ENCODE measurements around the gene CABP7. TPM values are rescaled to one million over a fixed set of nuclear protein-coding genes. Genes with fewer than 3 reads are reported as not detected.

The CABP7 gene
- total and polyA plus RNA-seq, 2 donors (not counting 3 experiments of a cell fraction or from before 2014, with no cell fraction given) = not detected

DNA sequence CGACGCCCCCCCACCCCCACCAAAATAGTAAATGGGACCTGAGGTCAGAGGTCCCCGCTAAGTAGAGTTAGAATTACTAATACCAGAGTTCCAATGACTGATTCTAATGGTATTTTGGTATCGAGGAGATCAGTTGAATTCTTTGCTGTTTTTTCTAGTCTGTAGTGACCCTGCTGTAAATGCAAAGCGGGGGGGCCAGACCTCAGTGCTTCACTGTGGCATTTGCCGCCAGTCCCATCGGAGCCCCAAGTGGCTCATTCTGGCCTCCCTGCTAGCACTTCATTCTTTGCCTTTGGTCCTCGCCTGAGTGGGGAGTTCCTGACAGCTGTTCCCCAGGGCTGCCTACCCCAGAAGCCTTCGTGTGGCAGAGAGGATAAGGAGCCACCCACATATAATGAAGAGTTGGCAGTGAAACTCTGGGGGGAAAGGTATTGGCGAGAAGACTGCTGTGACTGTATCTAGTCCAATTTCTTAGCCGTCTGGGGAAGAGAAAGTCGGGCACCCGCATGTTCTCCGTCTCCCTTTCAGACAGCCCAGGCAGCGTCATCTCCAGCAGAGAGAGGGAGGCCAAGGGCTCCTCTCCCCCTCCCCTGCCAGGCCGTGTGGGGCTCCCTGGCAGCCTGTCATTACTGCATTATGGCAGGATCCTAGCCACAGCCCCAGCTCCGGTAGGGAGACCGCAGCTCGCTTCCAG lies 19.4 kb upstream of the CABP7 start:
- intact Hi-C loops (cut with micrococcal nuclease) (loop anchor here (5.0 kb wide), 1 partner anchor 387 kb away; no protein-coding TSS in a partner anchor), dilution Hi-C loops (cut with MboI; ENCODE audit: extremely low pct_ligation_motif_present, low sequenced_read_pairs) (no loop called here)
- BruUV-seq (replicated peaks) = no TSS peak
- no peaks in the 10 kb centered on the region for H4K20me1 ChIP-seq (replicated peaks; ENCODE audit: control insufficient read depth, extremely low read depth, insufficient read depth, low read length)
- no peak for FAIRE-seq
- no peak for TF ChIP-seq POLR2A (IDR thresholded peaks at IDR 0.05; ENCODE audit: low read depth, low read length)
- TF ChIP-seq FOS (IDR thresholded peaks at IDR 0.05; ENCODE audit: borderline replicate concordance, insufficient read depth, low read length) = no peak
- no peak for TF ChIP-seq EZH2 (IDR thresholded peaks at IDR 0.05; ENCODE audit: borderline replicate concordance, low read depth, low read length, severe bottlenecking)
- no peak for TF ChIP-seq JUN (IDR thresholded peaks at IDR 0.05; ENCODE audit: borderline replicate concordance, insufficient read depth, insufficient read length, low read depth)
- TF ChIP-seq, protein P1, sequence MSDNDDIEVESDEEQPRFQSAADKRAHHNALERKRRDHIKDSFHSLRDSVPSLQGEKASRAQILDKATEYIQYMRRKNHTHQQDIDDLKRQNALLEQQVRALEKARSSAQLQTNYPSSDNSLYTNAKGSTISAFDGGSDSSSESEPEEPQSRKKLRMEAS (IDR thresholded peaks at IDR 0.05; ENCODE audit: insufficient read depth, insufficient read length) = no peak
- TF ChIP-seq MYC (IDR thresholded peaks at IDR 0.05; ENCODE audit: low read depth, low read length) = no peak
- TF ChIP-seq POLR2AphosphoS5 (IDR thresholded peaks at IDR 0.05; ENCODE audit: insufficient read depth, low read depth, low read length) = no peak
- TF ChIP-seq, protein P2, sequence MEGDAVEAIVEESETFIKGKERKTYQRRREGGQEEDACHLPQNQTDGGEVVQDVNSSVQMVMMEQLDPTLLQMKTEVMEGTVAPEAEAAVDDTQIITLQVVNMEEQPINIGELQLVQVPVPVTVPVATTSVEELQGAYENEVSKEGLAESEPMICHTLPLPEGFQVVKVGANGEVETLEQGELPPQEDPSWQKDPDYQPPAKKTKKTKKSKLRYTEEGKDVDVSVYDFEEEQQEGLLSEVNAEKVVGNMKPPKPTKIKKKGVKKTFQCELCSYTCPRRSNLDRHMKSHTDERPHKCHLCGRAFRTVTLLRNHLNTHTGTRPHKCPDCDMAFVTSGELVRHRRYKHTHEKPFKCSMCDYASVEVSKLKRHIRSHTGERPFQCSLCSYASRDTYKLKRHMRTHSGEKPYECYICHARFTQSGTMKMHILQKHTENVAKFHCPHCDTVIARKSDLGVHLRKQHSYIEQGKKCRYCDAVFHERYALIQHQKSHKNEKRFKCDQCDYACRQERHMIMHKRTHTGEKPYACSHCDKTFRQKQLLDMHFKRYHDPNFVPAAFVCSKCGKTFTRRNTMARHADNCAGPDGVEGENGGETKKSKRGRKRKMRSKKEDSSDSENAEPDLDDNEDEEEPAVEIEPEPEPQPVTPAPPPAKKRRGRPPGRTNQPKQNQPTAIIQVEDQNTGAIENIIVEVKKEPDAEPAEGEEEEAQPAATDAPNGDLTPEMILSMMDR (IDR thresholded peaks at IDR 0.05; ENCODE audit: extremely low read depth in 1 of 2, insufficient read depth in 1 of 2, low read depth in 1 of 2, low read length in 2 of 2) = no peak
- TF ChIP-seq GATA2 (IDR thresholded peaks at IDR 0.05; ENCODE audit: insufficient read depth, insufficient read length, low read depth, low read length) = no peak
- peaks cover under 1 to 6% of the 10 kb centered on the region in 2 experiments for H3K36me3 ChIP-seq (ENCODE audit: control insufficient read depth in 2 of 2, extremely low read depth in 1 of 2, insufficient read depth in 2 of 2, low read length in 2 of 2)
- CTCF ChIA-PET = interaction anchor here (0.6 to 2.8 kb wide), 8 partner anchors 11 to 389 kb away, joined by 3 to 30 read pairs (median 6); no protein-coding TSS in a partner anchor
- no peak for DNase-seq (ENCODE audit: low read depth, low spot score)
- no peaks in the 10 kb centered on the region for H3K9me3 ChIP-seq (replicated peaks; ENCODE audit: control insufficient read depth, insufficient read depth, low read length)
- no peak overlapping the region for H2AFZ ChIP-seq (ENCODE audit: low read depth, low read length)
- POLR2A ChIA-PET = no interaction called here
- H3K79me2 ChIP-seq (ENCODE audit: control insufficient read depth, insufficient read depth, low read length) = no peaks in the 10 kb centered on the region
- no peak overlapping the region for H3K27ac ChIP-seq (ENCODE audit: insufficient read depth, low read depth, low read length)
- no peak overlapping the region for H3K9ac ChIP-seq (replicated peaks; ENCODE audit: extremely low read depth, insufficient read depth, low read length)
- H3K27me3 ChIP-seq (ENCODE audit: control insufficient read depth in 2 of 2, insufficient read depth in 2 of 2, low read length in 2 of 2) = peaks cover 15% of the 10 kb centered on the region in 2 experiments
- peaks cover 10% of the 10 kb centered on the region for H3K4me1 ChIP-seq (ENCODE audit: control insufficient read depth, extremely low read depth, insufficient read depth, low read length)
- no peak overlapping the region for H3K4me2 ChIP-seq (ENCODE audit: insufficient read depth, low read length)
- no peaks in the 10 kb centered on the region for H3K9me1 ChIP-seq (replicated peaks; ENCODE audit: control insufficient read depth, extremely low read depth, insufficient read depth, low read length)
- no peak overlapping the region for H3K4me3 ChIP-seq (replicated peaks in 1 of 3; ENCODE audit: insufficient read depth in 1 of 3, low read depth in 1 of 3, low read length in 3 of 3)

Data from endothelial cell of umbilical vein (primary cell).